Ovary (tissue), 9 donors: ENCODE results near the gene SLC4A2. TPM values are rescaled to one million over a fixed set of nuclear protein-coding genes. Genes with fewer than 3 reads are reported as not detected.

Experiments
- DNase-seq, 5 donors: peaks; one replicate each; pipeline ENCODE4 v3.0.0-alpha.2; 2019 to 2020
- H3K27ac ChIP-seq, 2 donors: fragments of 200-600 bp; one replicate each; pipeline versions ENCODE4 v1.5.1 to v1.8.0; 2019 to 2022
- H3K27me3 ChIP-seq: fragments of 200-600 bp; one replicate; pipeline ENCODE4 v1.8.0; 2022
- H3K36me3 ChIP-seq: fragments of 200-600 bp; sonication (generic); one replicate; pipeline ENCODE4 v1.5.1; 2019
- H3K4me1 ChIP-seq: one replicate; pipeline ENCODE4 v1.8.1; 2013; ENCODE audit warnings: mild to moderate bottlenecking, moderate library complexity; ENCODE audit not compliant: insufficient read depth
- H3K4me3 ChIP-seq: fragments of 200-600 bp; sonication (generic); one replicate; pipeline ENCODE4 v1.5.1; 2017
- H3K9me3 ChIP-seq, 2 donors: fragments of 200-600 bp in 1 of 2; sonication (generic) in 1 of 2; one replicate each; pipeline versions ENCODE4 v1.5.1 to v1.8.1; 2013 to 2019; ENCODE audit warnings: mild to moderate bottlenecking in 1 of 2, moderate library complexity in 1 of 2
- EP300 ChIP-seq: sonication (generic); formaldehyde crosslinking; IDR thresholded peaks from one replicate; pipeline ENCODE4 v1.6.1; 2017; ENCODE audit warnings: antibody characterized with exemption
- POLR2A ChIP-seq: fragments of 450-650 bp; IDR thresholded peaks from one replicate; pipeline ENCODE4 v1.6.1; 2017; ENCODE audit warnings: antibody characterized with exemption, mild to moderate bottlenecking, moderate library complexity
- WGBS, 3 donors: extraction: QIAGEN DNeasy Blood & Tissue Kit in 1 of 3; methylation state at CpG; one replicate each; pipeline versions ENCODE4 v1.1.5 to v1.1.7; 2013 to 2017; 5-methylcytosine and 5-hydroxymethylcytosine counted together
- intact Hi-C, 4 donors: fragments of 100-400 bp; cut with DNase I; formaldehyde crosslinking; loops; one replicate each; pipeline versions ENCODE4 v1.11.0 to v1.15.1; 2022 to 2023
- polyA plus RNA-seq, 2 donors: library from polyadenylated mRNA; stranded (reverse); fragments of 200-250 nt in 1 of 2; fragments of 350-450 nt in 1 of 2; fragmentation: Illumina TruSeq in 1 of 2; extraction: RNeasy Lipid Tissue Mini Kit (QIAGEN cat#74804) in 1 of 2; gene quantifications; one replicate each; pipeline ENCODE4 v1.2.3, GENCODE V29; 2013 to 2014
- total RNA-seq, 7 donors: library from RNA; depleted of rRNA in 2 of 7; stranded (reverse); fragments of >200 nt in 2 of 7; fragmentation: NEBNext Ultra II Directional in 3 of 7; extraction: Animal tissue kit (Norgen Biotek cat#: 25700) in 3 of 7; gene quantifications; one replicate each; pipeline versions ENCODE4 v1.1.0 to v1.2.4, GENCODE V29; 2016 to 2023
- TF ChIP-seq, protein P1 (sequence below), 3 donors: fragments of 450-650 bp in 2 of 3; fragments of 200-600 bp in 1 of 3; IDR thresholded peaks; one replicate each; pipeline versions ENCODE4 v1.5.1 to v1.8.0; 2016 to 2022; ENCODE audit warnings: antibody characterized with exemption in 3 of 3, mild to moderate bottlenecking in 1 of 3
- donor health status: DM: no; HTN: no; CAD: no; lungs with moderate emphysema.
- donor health status: DM: no; HTN: no; CAD: no.
- donor health status: Bipolar disorder and iron deficiency.
- donor health status: DM: yes; HTN: yes; CAD: no.
- donor health status: DM: no; HTN: no; CAD: no.
- donor health status: DM: yes; HTN: yes; CAD: no.

The SLC4A2 gene
- total and polyA plus RNA-seq, 9 donors: 10.5 to 127 (median 94.3) TPM

DNA sequence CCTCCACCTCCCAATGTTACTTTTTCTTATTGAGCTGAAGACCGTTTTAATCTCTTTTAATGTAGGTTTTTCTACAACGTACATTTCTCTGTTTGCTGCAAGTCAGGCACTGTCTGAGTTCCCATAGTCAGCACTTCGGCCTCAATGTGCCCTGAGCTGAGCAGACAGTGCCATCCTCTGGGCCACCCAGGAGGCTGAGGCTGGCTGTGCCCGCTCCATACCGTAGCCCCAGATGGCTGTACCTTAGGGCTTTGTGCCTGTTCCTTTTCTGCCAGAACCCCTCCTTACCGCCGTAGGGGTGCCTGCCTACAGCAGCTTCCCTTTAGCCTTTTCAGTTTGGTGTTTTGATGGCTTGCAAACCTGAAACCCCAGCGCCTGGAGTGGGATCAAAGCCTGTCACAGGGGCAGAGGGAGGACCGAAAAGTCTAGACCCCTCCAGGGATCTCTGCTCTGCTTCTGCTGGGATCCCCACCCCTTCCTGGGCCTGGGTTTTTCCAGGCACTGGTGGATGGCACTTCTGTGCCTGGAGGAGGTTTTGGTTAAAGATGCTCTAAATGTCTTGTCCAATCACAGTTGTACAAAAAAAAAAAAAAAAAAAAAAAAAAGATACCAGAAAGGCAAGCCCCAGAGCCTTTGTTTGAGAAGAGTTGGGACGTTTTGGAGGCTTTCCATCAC is 35.9 kb downstream of the SLC4A2 start:
- TF ChIP-seq, protein P1, sequence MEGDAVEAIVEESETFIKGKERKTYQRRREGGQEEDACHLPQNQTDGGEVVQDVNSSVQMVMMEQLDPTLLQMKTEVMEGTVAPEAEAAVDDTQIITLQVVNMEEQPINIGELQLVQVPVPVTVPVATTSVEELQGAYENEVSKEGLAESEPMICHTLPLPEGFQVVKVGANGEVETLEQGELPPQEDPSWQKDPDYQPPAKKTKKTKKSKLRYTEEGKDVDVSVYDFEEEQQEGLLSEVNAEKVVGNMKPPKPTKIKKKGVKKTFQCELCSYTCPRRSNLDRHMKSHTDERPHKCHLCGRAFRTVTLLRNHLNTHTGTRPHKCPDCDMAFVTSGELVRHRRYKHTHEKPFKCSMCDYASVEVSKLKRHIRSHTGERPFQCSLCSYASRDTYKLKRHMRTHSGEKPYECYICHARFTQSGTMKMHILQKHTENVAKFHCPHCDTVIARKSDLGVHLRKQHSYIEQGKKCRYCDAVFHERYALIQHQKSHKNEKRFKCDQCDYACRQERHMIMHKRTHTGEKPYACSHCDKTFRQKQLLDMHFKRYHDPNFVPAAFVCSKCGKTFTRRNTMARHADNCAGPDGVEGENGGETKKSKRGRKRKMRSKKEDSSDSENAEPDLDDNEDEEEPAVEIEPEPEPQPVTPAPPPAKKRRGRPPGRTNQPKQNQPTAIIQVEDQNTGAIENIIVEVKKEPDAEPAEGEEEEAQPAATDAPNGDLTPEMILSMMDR (IDR thresholded peaks at IDR 0.05): no peak
- TF ChIP-seq POLR2A (no peak), EP300 (no peak)
- no peak for DNase-seq
- Histone ChIP-seq H3K36me3 (no peaks in the 10 kb centered on the region), H3K9me3 (no peaks in the 10 kb centered on the region), H3K4me3 (no peak overlapping the region), H3K27me3 (no peaks in the 10 kb centered on the region), H3K4me1 (peaks cover 5% of the 10 kb centered on the region), H3K27ac (no peak overlapping the region)
- 70 to 72% (median 71%) methylated on average over 10 of the region's 10 CpGs for WGBS, 3 donors
- intact Hi-C loops: no loop called here

DNA sequence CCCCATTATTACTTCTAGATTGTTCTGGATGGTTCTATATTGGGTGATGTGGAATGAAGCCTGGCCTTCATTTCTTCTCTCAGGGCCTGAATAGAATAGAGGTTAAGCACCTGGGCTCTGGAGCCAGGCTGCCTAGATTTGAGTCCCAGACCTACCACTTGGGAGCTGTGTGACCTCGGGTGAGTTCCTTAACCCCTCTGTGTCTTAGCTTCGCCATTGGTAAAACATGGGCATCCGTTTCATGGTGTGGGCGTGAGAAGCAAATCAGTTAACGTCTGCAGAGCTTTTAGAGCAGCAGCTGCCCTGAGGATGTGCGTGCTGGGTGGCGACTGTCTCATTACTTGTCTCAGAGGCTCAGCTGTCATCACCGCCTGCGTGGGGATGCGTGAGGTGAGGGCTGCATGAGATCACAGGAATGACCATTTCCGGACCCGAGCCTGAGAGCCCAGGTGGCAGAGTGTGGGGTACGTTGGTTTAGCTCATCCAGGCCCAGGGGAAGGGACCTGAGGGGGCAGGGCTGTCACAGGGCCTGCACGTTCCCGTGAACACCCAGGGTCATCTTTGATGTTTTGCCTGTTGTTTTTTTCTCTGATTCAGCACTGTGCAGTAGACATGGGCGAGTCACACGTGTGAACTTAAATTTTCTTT is 36.6 kb downstream of the SLC4A2 start:
- peaks cover 5% of the 10 kb centered on the region for H3K4me1 ChIP-seq

DNA sequence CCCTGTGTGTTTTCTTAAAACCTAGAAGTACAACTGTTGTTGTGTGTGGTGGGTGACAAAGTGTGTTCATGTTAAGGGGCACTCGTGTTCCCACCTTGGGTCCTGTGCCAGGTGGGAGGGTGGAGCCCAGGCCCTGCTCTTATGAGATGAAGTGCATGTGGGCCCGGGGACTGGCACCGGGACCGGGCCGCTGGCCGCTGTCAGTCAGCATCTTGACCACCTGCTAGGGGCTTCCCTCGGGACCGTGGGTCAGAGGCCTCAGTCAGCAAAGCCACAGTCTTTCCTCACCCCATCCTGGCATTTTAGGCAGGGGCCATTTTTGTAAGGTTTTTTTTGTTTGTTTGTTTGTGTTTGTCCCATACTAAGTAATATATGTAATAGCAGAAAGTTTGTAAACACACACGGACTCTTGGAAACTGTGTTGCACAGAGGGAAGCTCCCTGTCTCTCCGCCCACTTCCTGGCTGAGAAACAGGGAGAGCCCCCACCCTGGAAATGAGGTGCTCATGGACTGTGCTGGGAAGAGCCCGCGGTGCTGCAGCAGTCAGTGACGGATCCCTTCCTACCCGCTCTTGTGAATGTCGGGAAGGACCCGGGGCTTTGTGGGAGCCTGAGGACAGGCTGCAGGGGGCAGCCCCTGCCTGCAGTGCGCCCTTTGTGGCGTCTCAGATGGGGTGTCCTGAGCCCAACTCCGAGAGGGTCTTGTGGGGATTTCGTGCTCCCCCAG is 40.3 kb downstream of the SLC4A2 start:
- intact Hi-C loops: no loop called here
- no peaks in the 10 kb centered on the region for H3K27me3 ChIP-seq
- H3K4me3 ChIP-seq: no peak overlapping the region
- no peak for TF ChIP-seq POLR2A
- TF ChIP-seq, protein P1 (IDR thresholded peaks at IDR 0.05): no peak
- no peak for TF ChIP-seq EP300
- WGBS, 3 donors: 72 to 80% (median 74%) methylated on average over 20 of the region's 20 CpGs
- no peaks in the 10 kb centered on the region for H3K9me3 ChIP-seq
- H3K36me3 ChIP-seq: no peaks in the 10 kb centered on the region
- DNase-seq: no peak
- peaks cover 5% of the 10 kb centered on the region for H3K4me1 ChIP-seq
- no peak overlapping the region for H3K27ac ChIP-seq

More for the DNA sequence above, 36.6 kb downstream of the SLC4A2 start:
- H3K4me3 ChIP-seq: no peak overlapping the region
- no peak for DNase-seq
- no peaks in the 10 kb centered on the region for H3K36me3 ChIP-seq
- no peak overlapping the region for H3K27ac ChIP-seq
- no peaks in the 10 kb centered on the region for H3K9me3 ChIP-seq
- no peaks in the 10 kb centered on the region for H3K27me3 ChIP-seq
- TF ChIP-seq EP300 (no peak), POLR2A (no peak)
- TF ChIP-seq, protein P1 (IDR thresholded peaks at IDR 0.05): no peak
- WGBS, 3 donors: 73 to 76% (median 75%) methylated on average over 17 of the region's 17 CpGs
- intact Hi-C loops: no loop called here

DNA sequence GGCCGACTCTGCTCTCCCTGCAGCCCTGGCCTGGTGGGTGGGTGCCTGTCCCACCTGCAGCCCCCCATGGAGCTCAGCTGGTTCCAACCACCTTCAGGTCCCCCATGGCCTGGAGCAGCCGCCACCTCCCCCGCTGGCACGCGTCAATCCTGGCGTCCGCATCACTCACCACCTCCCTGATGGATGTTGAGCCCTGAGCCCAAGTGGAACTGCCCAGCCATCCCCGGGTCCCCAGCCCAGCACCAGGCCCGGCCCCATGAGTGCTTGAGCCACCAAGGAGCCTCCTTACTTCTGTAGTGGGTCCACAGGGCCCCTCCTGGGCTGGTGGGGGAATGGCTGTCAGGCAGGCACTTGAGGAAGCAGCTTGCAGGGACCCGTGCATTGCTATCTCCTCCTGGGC is 41.5 kb downstream of the SLC4A2 start:
- intact Hi-C loops: no loop called here
- Histone ChIP-seq H3K9me3 (no peaks in the 10 kb centered on the region), H3K27me3 (no peaks in the 10 kb centered on the region), H3K27ac (no peak overlapping the region), H3K4me1 (peaks cover 2% of the 10 kb centered on the region), H3K4me3 (no peak overlapping the region), H3K36me3 (no peaks in the 10 kb centered on the region)
- TF ChIP-seq, protein P1 (IDR thresholded peaks at IDR 0.05): no peak
- TF ChIP-seq POLR2A (no peak), EP300 (no peak)
- peak in 1 of 5 donors; percentile 28 for DNase-seq
- WGBS, 3 donors: 88 to 95% (median 89%) methylated on average over 10 of the region's 10 CpGs
